Measurements from ENCODE around the gene XAF1.
"Not testable (repeated sequence)": the region's sequence is repeated elsewhere in the genome, so short reads cannot be mapped to it uniquely, and the experiment has no call there.

XAF1 gene

GRCh38 chr17:6714315-6714874 is 41.5 kb upstream of the XAF1 start:
- Histone ChIP-seq H3K36me3 (ENCODE audit: control insufficient read depth, low read depth, low read length) (no peaks in the 10 kb centered on the region), H3K9me3 (ENCODE audit: control insufficient read depth, low read depth, low read length) (no peaks in the 10 kb centered on the region), H3K9ac (ENCODE audit: low read length) (no peak overlapping the region), H3K4me3 (ENCODE audit: low read length) (peak overlapping the region; percentile 67), H3K27ac (ENCODE audit: low read length) (no peak overlapping the region), H3K27me3 (ENCODE audit: control insufficient read depth, insufficient read depth, low read length) (peaks cover 39% of the 10 kb centered on the region), H3K4me1 (ENCODE audit: control insufficient read depth, low read depth, low read length) (no peaks in the 10 kb centered on the region)

- no peaks in the 10 kb centered on the region for H3K36me3 ChIP-seq (ENCODE audit: control insufficient read depth, low read depth, low read length)
- no peaks in the 10 kb centered on the region for H3K9me3 ChIP-seq (ENCODE audit: control insufficient read depth, low read depth, low read length)
- no peak overlapping the region for H3K4me3 ChIP-seq (ENCODE audit: low read length)
- no peak overlapping the region for H3K9ac ChIP-seq (ENCODE audit: low read length)
- H3K27me3 ChIP-seq (ENCODE audit: control insufficient read depth, insufficient read depth, low read length), result peaks cover 35% of the 10 kb centered on the region
- no peaks in the 10 kb centered on the region for H3K4me1 ChIP-seq (ENCODE audit: control insufficient read depth, low read depth, low read length)
- H3K27ac ChIP-seq (ENCODE audit: low read length), result no peak overlapping the region
Measured at GRCh38 chr17:6716736-6717135, 39.1 kb upstream of the XAF1 start.

DNA sequence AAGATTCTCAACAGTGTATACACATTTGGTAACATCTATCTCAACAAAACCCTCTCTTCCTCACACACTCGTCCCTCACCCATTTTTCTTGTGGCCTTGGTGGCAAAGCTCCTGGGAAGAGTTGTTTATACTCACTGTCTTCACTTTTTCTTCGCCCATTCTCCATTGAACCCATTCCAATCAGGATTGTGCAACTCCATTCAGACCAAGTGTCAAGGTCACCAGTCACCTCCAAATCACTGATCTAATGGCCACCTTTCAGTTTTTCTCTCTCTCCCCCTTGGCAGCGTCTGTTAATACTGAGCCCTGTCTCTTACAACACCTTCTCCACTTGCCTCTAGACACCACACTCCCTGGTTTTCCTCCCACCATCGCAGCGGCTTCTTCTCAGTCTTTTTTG is 34.1 kb upstream of the XAF1 start:
- Histone ChIP-seq H3K27me3 (ENCODE audit: control insufficient read depth, insufficient read depth, low read length) (peaks cover 5% of the 10 kb centered on the region), H3K27ac (ENCODE audit: low read length) (no peak overlapping the region), H3K9ac (ENCODE audit: low read length) (no peak overlapping the region), H3K4me3 (ENCODE audit: low read length) (no peak overlapping the region), H3K36me3 (ENCODE audit: control insufficient read depth, low read depth, low read length) (no peaks in the 10 kb centered on the region), H3K9me3 (ENCODE audit: control insufficient read depth, low read depth, low read length) (no peaks in the 10 kb centered on the region), H3K4me1 (ENCODE audit: control insufficient read depth, low read depth, low read length) (no peaks in the 10 kb centered on the region)

DNA sequence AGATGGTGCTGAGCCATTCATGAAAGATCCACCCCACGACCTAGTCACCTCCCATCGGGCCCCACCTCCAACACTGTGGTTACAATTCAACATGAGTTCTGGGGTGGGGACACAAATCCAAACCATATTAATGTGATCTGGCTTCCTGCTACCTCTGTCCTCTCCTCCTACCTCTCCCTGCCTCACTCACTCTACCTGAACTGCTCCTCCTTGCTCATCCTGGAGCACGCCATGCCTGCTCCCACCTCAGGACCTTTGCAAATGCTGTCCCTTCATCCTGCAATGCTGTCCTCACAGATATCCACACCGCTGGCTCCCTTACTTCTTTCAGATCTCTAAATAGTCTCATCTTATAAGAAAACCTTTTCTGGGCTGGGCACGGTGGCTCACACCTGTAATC is 31.8 kb upstream of the XAF1 start:
- Histone ChIP-seq H3K4me3 (ENCODE audit: low read length) (no peak overlapping the region), H3K9me3 (ENCODE audit: control insufficient read depth, low read depth, low read length) (no peaks in the 10 kb centered on the region), H3K4me1 (ENCODE audit: control insufficient read depth, low read depth, low read length) (no peaks in the 10 kb centered on the region), H3K36me3 (ENCODE audit: control insufficient read depth, low read depth, low read length) (no peaks in the 10 kb centered on the region), H3K27me3 (ENCODE audit: control insufficient read depth, insufficient read depth, low read length) (peaks cover 5% of the 10 kb centered on the region), H3K27ac (ENCODE audit: low read length) (no peak overlapping the region), H3K9ac (ENCODE audit: low read length) (no peak overlapping the region)

DNA sequence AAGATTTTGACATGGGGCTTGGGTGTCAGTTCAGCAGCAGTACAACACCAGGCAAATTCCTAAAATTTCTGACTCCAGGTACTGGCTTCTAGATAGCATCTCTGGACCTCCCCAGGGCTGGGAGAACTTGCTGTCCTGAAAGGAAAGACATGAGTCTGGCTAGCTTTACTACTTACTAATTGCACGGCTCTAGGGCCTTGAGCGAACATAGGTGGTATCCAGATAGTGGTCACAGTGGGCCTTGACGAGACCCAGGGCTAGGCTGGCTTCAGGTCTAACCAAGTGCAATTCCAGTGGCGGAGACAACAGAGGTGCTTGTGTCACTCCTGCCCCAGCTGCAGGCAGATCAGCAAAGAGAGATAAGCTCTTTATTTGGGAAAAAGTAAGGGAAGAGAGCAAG is 26.3 kb upstream of the XAF1 start:
- no peaks in the 10 kb centered on the region for H3K9me3 ChIP-seq (ENCODE audit: control insufficient read depth, low read depth, low read length)
- no peaks in the 10 kb centered on the region for H3K4me1 ChIP-seq (ENCODE audit: control insufficient read depth, low read depth, low read length)
- H3K9ac ChIP-seq (ENCODE audit: low read length), result no peak overlapping the region
- peaks cover 5% of the 10 kb centered on the region for H3K27me3 ChIP-seq (ENCODE audit: control insufficient read depth, insufficient read depth, low read length)
- no peaks in the 10 kb centered on the region for H3K36me3 ChIP-seq (ENCODE audit: control insufficient read depth, low read depth, low read length)
- no peak overlapping the region for H3K27ac ChIP-seq (ENCODE audit: low read length)
- H3K4me3 ChIP-seq (ENCODE audit: low read length), result no peak overlapping the region

DNA sequence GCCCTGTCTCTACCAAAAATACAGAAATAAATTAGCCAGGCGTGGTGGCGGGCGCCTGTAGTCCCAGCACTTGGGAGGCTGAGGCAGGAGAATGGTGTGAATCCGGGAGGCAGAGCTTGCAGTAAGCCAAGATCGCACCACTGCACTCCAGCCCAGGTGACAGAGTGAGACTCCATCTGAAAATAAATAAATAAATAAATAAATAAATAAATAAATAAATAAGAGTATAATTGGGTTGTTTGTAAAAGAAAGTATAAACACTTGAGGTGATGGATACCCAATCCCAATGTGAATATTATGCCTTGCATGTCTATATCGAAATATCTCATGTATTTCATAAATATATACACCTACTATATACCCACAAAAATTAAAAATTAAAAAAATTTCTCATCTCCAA is 9.2 kb upstream of the XAF1 start:
- not testable (repeated sequence) for H3K9me3 ChIP-seq (ENCODE audit: control insufficient read depth, low read depth, low read length); H3K36me3 ChIP-seq (ENCODE audit: control insufficient read depth, low read depth, low read length); H3K4me3 ChIP-seq (ENCODE audit: low read length); H3K27me3 ChIP-seq (ENCODE audit: control insufficient read depth, insufficient read depth, low read length); H3K9ac ChIP-seq (ENCODE audit: low read length); H3K27ac ChIP-seq (ENCODE audit: low read length); H3K4me1 ChIP-seq (ENCODE audit: control insufficient read depth, low read depth, low read length)

DNA sequence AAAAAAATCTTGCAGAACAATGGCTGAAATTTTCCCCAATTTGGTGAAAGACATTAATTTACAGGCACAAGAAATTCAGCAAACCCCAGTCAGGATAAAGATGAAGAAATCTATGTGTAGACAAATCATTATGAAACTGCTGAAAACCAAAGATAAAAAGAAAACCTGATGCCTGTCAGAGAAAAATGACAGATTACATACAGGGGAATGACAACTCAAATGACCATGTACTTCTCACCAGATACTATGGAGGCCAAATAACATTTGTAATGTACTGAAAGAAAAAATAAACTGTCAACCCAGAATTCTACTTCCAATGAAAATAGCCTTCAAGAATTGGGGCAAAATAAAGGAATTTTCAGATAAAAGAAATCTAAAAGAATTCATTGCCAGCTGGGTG is 7.2 kb upstream of the XAF1 start:
- H3K27ac ChIP-seq (ENCODE audit: low read length), result no peak overlapping the region
- no peaks in the 10 kb centered on the region for H3K36me3 ChIP-seq (ENCODE audit: control insufficient read depth, low read depth, low read length)
- no peak overlapping the region for H3K9ac ChIP-seq (ENCODE audit: low read length)
- no peak overlapping the region for H3K4me3 ChIP-seq (ENCODE audit: low read length)
- no peaks in the 10 kb centered on the region for H3K9me3 ChIP-seq (ENCODE audit: control insufficient read depth, low read depth, low read length)
- H3K4me1 ChIP-seq (ENCODE audit: control insufficient read depth, low read depth, low read length), result peaks cover 16% of the 10 kb centered on the region
- H3K27me3 ChIP-seq (ENCODE audit: control insufficient read depth, insufficient read depth, low read length), result no peaks in the 10 kb centered on the region

DNA sequence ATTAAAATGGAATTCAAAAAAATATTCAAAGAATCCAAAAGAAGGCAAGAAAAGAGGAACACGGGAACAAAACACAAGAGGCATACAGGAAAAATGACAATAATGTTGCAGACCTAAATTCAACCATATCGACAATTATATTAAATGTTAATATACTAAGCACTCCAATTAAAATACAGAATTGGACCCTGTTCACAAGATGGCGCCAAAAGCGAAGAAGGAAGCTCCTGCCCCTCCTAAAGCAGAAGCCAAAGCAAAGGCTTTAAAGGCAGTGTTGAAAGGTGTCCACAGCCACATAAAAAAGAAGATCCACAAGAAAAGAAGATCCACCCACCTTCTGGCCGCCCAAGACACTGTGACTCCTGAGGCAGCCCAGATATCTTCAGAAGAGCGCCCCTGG is 6.3 kb upstream of the XAF1 start:
- Histone ChIP-seq H3K27me3 (ENCODE audit: control insufficient read depth, insufficient read depth, low read length) (no peaks in the 10 kb centered on the region), H3K9me3 (ENCODE audit: control insufficient read depth, low read depth, low read length) (no peaks in the 10 kb centered on the region), H3K9ac (ENCODE audit: low read length) (no peak overlapping the region), H3K4me3 (ENCODE audit: low read length) (no peak overlapping the region), H3K4me1 (ENCODE audit: control insufficient read depth, low read depth, low read length) (peaks cover 16% of the 10 kb centered on the region), H3K27ac (ENCODE audit: low read length) (no peak overlapping the region), H3K36me3 (ENCODE audit: control insufficient read depth, low read depth, low read length) (no peaks in the 10 kb centered on the region)

DNA sequence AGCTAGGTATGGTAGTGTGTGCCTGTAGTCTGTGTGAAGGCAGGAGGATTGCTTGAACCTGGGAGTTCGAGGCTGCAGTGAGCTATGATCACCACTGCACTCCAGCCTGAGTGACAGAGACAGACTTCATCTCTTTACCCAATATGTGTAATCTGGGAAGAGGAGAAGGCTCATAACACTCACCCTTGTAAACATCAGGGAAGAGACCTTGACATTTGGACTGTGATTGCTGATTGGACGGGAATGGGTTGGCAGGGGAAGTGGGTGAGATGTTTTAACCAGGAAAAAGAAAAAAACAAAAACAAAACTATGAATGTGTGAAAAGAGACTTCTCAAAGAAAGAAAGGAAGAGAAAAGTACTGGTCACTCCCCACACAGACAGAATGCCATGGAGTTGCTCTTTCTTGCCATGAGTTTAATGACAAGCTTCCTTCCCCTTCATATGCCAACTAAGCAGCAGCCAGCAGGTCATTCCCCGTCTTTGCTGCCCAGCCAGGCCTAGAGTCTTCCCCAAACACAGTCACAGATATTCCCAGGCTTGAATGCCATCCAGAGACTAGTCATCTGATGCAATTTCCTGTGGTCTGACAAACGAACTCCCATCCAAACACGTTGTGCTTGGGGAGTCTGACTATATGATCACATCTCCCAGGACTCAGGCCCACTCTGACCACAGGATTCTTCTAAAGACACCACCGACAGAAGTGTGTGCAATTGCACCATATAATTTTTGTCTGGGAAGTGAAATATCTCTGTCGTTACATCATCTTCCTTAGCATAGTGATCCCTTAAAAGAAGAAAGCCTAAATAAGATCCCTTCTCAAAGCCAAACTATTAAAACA is 3.6 kb upstream of the XAF1 start:
- Histone ChIP-seq H3K36me3 (ENCODE audit: control insufficient read depth, low read depth, low read length) (no peaks in the 10 kb centered on the region), H3K4me3 (ENCODE audit: low read length) (no peak overlapping the region), H3K9ac (ENCODE audit: low read length) (peak overlapping the region; percentile 34), H3K27ac (ENCODE audit: low read length) (peak overlapping the region; percentile 65), H3K27me3 (ENCODE audit: control insufficient read depth, insufficient read depth, low read length) (no peaks in the 10 kb centered on the region), H3K4me1 (ENCODE audit: control insufficient read depth, low read depth, low read length) (peaks cover 16% of the 10 kb centered on the region), H3K9me3 (ENCODE audit: control insufficient read depth, low read depth, low read length) (no peaks in the 10 kb centered on the region)

DNA sequence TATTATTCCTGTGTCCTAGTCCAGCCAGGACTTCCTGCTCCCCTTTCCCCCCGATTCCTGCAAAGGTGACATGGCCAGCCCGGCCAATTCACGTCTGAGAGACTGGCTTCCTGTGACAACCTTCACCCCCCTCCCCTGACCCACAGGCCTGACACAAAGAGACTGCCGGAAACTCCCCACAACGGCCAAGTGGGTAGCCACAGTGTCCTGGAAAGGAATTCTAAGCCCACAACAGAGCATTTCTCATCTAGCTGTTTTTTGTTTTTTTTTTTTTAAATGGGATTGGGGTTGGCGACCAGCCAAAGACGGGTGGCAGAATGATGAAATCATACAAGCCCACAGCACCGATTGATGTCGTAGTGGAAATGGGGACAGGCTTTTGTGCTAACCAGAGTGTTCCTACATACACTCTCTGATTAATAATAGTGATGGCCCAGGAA is 2.8 kb upstream of the XAF1 start:
- Histone ChIP-seq H3K9me3 (ENCODE audit: control insufficient read depth, low read depth, low read length) (no peaks in the 10 kb centered on the region), H3K27ac (ENCODE audit: low read length) (peak overlapping the region; percentile 65), H3K4me3 (ENCODE audit: low read length) (no peak overlapping the region), H3K9ac (ENCODE audit: low read length) (peak overlapping the region; percentile 34), H3K4me1 (ENCODE audit: control insufficient read depth, low read depth, low read length) (peaks cover 16% of the 10 kb centered on the region), H3K27me3 (ENCODE audit: control insufficient read depth, insufficient read depth, low read length) (no peaks in the 10 kb centered on the region), H3K36me3 (ENCODE audit: control insufficient read depth, low read depth, low read length) (no peaks in the 10 kb centered on the region)

DNA sequence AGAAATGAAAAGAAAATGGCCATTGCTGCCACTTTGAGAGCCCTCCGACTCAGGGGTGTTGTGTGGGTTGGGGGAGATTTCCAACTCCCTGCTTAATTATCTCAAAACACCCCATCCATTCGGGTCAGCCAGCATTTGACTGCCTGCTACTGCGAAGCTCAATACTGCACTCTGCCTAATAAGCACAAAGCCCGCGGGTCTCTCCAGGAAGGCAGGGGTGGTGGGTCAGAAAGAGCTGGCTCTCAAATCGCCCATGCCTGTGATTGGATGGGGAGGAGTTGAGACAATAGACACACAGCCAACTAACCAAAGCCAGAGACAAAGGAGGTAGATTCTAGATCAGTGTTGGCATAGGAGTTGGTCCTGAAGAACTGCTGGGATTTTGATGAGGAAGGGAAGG is 2.3 kb upstream of the XAF1 start:
- H3K27ac ChIP-seq (ENCODE audit: low read length), result no peak overlapping the region
- peaks cover 16% of the 10 kb centered on the region for H3K4me1 ChIP-seq (ENCODE audit: control insufficient read depth, low read depth, low read length)
- no peaks in the 10 kb centered on the region for H3K27me3 ChIP-seq (ENCODE audit: control insufficient read depth, insufficient read depth, low read length)
- no peak overlapping the region for H3K4me3 ChIP-seq (ENCODE audit: low read length)
- no peaks in the 10 kb centered on the region for H3K36me3 ChIP-seq (ENCODE audit: control insufficient read depth, low read depth, low read length)
- H3K9me3 ChIP-seq (ENCODE audit: control insufficient read depth, low read depth, low read length), result no peaks in the 10 kb centered on the region
- H3K9ac ChIP-seq (ENCODE audit: low read length), result peak overlapping the region; percentile 34

DNA sequence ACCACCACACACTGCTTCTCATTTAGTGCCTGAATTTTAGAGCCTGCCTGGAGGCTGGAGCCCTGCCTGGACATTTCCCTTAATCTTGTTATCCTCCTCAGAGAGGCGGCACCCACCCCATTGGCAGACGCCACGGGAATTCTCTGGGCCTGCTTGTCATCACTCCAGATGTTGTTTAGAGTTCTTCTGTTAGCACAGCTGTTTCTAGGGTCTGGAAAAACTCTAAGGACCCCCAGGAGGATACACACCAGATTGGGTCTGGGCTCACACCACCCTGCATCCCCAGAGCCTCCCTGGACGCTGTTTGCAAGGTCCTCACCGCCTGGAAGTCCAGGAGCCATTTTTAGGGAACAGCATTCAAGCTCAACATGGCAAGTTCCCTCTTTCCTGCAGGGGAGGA is 565 bp upstream of the XAF1 start:
- no peak overlapping the region for H3K4me3 ChIP-seq (ENCODE audit: low read length)
- H3K36me3 ChIP-seq (ENCODE audit: control insufficient read depth, low read depth, low read length), result no peaks in the 10 kb centered on the region
- no peaks in the 10 kb centered on the region for H3K27me3 ChIP-seq (ENCODE audit: control insufficient read depth, insufficient read depth, low read length)
- H3K27ac ChIP-seq (ENCODE audit: low read length), result no peak overlapping the region
- no peaks in the 10 kb centered on the region for H3K9me3 ChIP-seq (ENCODE audit: control insufficient read depth, low read depth, low read length)
- peaks cover 25% of the 10 kb centered on the region for H3K4me1 ChIP-seq (ENCODE audit: control insufficient read depth, low read depth, low read length)
- H3K9ac ChIP-seq (ENCODE audit: low read length), result no peak overlapping the region

All from iPS-18a (cell line).